ENCODE results near the gene CNOT4. TPM values are rescaled to one million over a fixed set of nuclear protein-coding genes. Genes with fewer than 3 reads are reported as not detected.

CNOT4 gene
- total RNA-seq, 1 experiment from 2014 or later, result 22.0 TPM

DNA sequence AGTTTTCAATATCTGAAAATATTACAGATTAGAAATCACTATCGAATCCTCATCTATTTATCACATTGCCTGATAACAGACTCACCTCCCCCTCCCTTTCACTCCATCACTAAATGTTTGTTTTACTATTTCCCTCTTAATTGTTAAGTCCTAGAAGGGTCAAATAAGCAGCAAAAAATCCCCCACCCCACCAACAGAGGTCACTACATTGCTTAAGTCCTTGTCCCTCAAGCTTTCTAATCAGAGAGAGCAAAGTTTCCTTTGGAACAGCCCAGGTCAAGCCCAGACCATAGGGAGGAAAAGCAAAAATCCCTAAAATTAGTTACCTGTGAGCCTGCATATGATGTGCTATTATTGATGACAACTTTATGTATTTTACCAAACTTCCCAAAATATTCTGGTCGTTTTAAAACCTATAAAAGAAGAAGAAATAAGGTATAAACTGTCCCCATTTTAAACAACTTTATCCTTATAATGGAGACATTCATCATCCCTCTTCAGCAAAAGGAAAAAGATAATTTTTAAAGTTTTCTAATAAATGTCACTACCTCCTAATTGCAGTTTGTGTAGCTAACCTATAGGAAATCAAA lies 95.0 kb downstream of the CNOT4 start:
- ChIA-PET CTCF (interaction anchor here (0.6 kb wide), 1 partner anchor 330 kb away, joined by 3 read pairs; no protein-coding TSS in a partner anchor), POLR2A (no interaction called here)
- no peaks in the 10 kb centered on the region for H3K36me3 ChIP-seq (ENCODE audit: control insufficient read depth, insufficient read depth, low read length)
- no peaks in the 10 kb centered on the region for H3K9me3 Mint-ChIP-seq (ENCODE audit: unreplicated experiment)
- no peaks in the 10 kb centered on the region for H3K4me1 Mint-ChIP-seq (ENCODE audit: low read depth, unreplicated experiment)
- H3K27ac Mint-ChIP-seq (ENCODE audit: unreplicated experiment), result no peak overlapping the region
- H3K4me3 ChIP-seq (ENCODE audit: low read depth, low read length), result no peak overlapping the region
- no peaks in the 10 kb centered on the region for H3K9me3 ChIP-seq
- peaks cover 5% of the 10 kb centered on the region for H3K36me3 Mint-ChIP-seq (ENCODE audit: insufficient read depth, unreplicated experiment)
- TF ChIP-seq, protein P1, sequence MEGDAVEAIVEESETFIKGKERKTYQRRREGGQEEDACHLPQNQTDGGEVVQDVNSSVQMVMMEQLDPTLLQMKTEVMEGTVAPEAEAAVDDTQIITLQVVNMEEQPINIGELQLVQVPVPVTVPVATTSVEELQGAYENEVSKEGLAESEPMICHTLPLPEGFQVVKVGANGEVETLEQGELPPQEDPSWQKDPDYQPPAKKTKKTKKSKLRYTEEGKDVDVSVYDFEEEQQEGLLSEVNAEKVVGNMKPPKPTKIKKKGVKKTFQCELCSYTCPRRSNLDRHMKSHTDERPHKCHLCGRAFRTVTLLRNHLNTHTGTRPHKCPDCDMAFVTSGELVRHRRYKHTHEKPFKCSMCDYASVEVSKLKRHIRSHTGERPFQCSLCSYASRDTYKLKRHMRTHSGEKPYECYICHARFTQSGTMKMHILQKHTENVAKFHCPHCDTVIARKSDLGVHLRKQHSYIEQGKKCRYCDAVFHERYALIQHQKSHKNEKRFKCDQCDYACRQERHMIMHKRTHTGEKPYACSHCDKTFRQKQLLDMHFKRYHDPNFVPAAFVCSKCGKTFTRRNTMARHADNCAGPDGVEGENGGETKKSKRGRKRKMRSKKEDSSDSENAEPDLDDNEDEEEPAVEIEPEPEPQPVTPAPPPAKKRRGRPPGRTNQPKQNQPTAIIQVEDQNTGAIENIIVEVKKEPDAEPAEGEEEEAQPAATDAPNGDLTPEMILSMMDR (IDR thresholded peaks at IDR 0.05; ENCODE audit: insufficient read depth in 1 of 2, low read depth in 1 of 2, low read length in 1 of 2, severe bottlenecking in 1 of 2, unreplicated experiment in 1 of 2), result peak; percentile 79 to 81
- BruUV-seq (replicated peaks), result no TSS peak
- no peaks in the 10 kb centered on the region for H3K4me1 ChIP-seq
- intact Hi-C loops (cut with micrococcal nuclease; ENCODE audit: unreplicated experiment), result loop anchor here (1.0 to 2.0 kb wide), 2 partner anchors 94 to 143 kb away; no protein-coding TSS in a partner anchor
- peak; percentile 70 to 72 for DNase-seq
- H3K4me3 Mint-ChIP-seq (ENCODE audit: unreplicated experiment), result no peak overlapping the region
- no peaks in the 10 kb centered on the region for H3K27me3 Mint-ChIP-seq (ENCODE audit: insufficient read depth, unreplicated experiment)
- H3K27me3 ChIP-seq (replicated peaks; ENCODE audit: control insufficient read depth, insufficient read depth, low read length), result no peaks in the 10 kb centered on the region

DNA sequence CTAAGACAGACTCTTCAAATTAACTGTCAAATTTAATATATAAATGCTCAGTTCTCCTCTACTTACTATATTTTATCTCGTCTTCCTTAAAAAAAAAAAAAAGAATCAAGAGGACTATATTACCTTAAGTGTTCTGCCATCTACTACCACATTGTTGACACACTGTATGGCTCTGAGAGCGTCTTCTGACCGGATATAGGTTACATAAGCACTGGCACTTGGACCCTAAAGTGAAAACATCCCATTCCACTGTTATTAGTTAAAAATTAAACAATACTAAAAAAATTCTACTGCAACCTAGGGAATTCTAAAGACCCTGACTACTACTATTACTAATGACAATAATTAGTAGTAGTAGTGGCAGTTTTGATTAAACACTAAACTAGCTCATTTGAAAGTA lies 95.7 kb downstream of the CNOT4 start:
- no TSS peak for BruUV-seq (replicated peaks)
- Mint-ChIP-seq H3K27me3 (ENCODE audit: insufficient read depth, unreplicated experiment) (no peaks in the 10 kb centered on the region), H3K36me3 (ENCODE audit: insufficient read depth, unreplicated experiment) (peaks cover 5% of the 10 kb centered on the region), H3K4me3 (ENCODE audit: unreplicated experiment) (no peak overlapping the region), H3K4me1 (ENCODE audit: low read depth, unreplicated experiment) (no peaks in the 10 kb centered on the region), H3K9me3 (ENCODE audit: unreplicated experiment) (no peaks in the 10 kb centered on the region), H3K27ac (ENCODE audit: unreplicated experiment) (no peak overlapping the region)
- TF ChIP-seq, protein P1 (IDR thresholded peaks at IDR 0.05; ENCODE audit: insufficient read depth in 1 of 2, low read depth in 1 of 2, low read length in 1 of 2, severe bottlenecking in 1 of 2, unreplicated experiment in 1 of 2), result no peak
- DNase-seq, result no peak
- Histone ChIP-seq H3K36me3 (ENCODE audit: control insufficient read depth, insufficient read depth, low read length) (no peaks in the 10 kb centered on the region), H3K27me3 (replicated peaks; ENCODE audit: control insufficient read depth, insufficient read depth, low read length) (no peaks in the 10 kb centered on the region), H3K4me1 (no peaks in the 10 kb centered on the region), H3K4me3 (ENCODE audit: low read depth, low read length) (no peak overlapping the region), H3K9me3 (no peaks in the 10 kb centered on the region)
- CTCF ChIA-PET, result interaction anchor here (0.6 kb wide), 1 partner anchor 331 kb away, joined by 3 read pairs; no protein-coding TSS in a partner anchor
- intact Hi-C loops (cut with micrococcal nuclease; ENCODE audit: unreplicated experiment), result loop anchor here (2.0 kb wide), 1 partner anchor 95 kb away; no protein-coding TSS in a partner anchor
- POLR2A ChIA-PET, result no interaction called here

DNA sequence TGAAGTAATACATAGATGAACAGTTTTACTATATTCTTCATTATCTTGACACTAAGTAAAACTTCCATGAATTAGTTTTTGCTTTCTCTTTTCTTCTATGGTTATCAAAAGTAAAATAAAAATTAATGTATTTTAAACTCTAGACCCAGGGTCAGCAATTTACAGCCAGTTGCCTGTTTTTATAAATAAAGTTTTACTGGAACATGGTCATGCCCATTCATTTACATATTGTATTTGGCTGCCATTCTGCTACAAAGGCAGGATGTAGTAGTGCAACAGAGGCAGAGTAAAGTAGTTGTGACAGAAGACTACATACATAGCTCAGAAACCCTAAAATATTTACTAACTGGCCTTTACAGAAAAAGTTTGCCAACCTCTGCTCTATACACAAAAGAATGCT lies 98.8 kb downstream of the CNOT4 start:
- POLR2A ChIA-PET, result no interaction called here

More for the DNA sequence above, 98.8 kb downstream of the CNOT4 start:
- Histone ChIP-seq H3K27me3 (replicated peaks; ENCODE audit: control insufficient read depth, insufficient read depth, low read length) (no peaks in the 10 kb centered on the region), H3K9me3 (no peaks in the 10 kb centered on the region), H3K4me3 (ENCODE audit: low read depth, low read length) (no peak overlapping the region), H3K36me3 (ENCODE audit: control insufficient read depth, insufficient read depth, low read length) (no peaks in the 10 kb centered on the region; the same call in 1 of the 2 replicates), H3K4me1 (no peaks in the 10 kb centered on the region)
- no peak for DNase-seq
- TF ChIP-seq, protein P1 (IDR thresholded peaks at IDR 0.05; ENCODE audit: insufficient read depth in 1 of 2, low read depth in 1 of 2, low read length in 1 of 2, severe bottlenecking in 1 of 2, unreplicated experiment in 1 of 2), result no peak
- Mint-ChIP-seq H3K27me3 (ENCODE audit: insufficient read depth, unreplicated experiment) (no peaks in the 10 kb centered on the region), H3K4me1 (ENCODE audit: low read depth, unreplicated experiment) (no peaks in the 10 kb centered on the region), H3K9me3 (ENCODE audit: unreplicated experiment) (no peaks in the 10 kb centered on the region), H3K4me3 (ENCODE audit: unreplicated experiment) (no peak overlapping the region), H3K36me3 (ENCODE audit: insufficient read depth, unreplicated experiment) (no peaks in the 10 kb centered on the region), H3K27ac (ENCODE audit: unreplicated experiment) (no peak overlapping the region)
- intact Hi-C loops (cut with micrococcal nuclease; ENCODE audit: unreplicated experiment), result no loop called here
- CTCF ChIA-PET, result no interaction called here
- no TSS peak for BruUV-seq (replicated peaks)
